GM10266 (cell line): Measurements from ENCODE around the gene SCN9A.
"Not testable (repeated sequence)": the region's sequence is repeated elsewhere in the genome, so short reads cannot be mapped to it uniquely, and the experiment has no call there.

ENCODE experiments used
- DNase-seq: peaks from one replicate; pipeline ENCODE4 v3.0.0; 2012; ENCODE audit errors: extremely low spot score
- TF ChIP-seq, protein P1 (sequence below): IDR thresholded peaks from 2 replicates; pipeline ENCODE4 v1.5.1; 2012; ENCODE audit warnings: mild to moderate bottlenecking, low read depth; ENCODE audit not compliant: control insufficient read depth, insufficient read depth; ENCODE audit errors: missing control alignments

The SCN9A gene

DNA sequence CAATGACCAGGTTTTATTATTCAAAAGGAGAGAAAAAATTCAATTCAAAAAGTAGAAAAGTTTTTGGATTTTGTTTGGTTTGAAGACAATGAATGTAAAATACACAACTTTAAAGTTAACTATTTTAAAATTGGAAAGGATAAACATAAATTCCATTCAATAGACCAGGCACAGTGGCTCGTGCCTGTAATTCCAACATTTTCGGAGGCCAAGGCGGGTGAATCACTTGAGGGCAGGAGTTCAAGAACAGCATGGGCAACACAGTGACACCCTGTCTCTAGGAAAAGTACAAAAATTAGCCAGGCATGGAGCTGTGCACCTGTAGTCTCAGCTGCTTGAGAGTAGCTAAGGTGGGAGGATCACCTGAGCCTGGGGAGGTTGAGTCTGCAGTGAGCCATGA is 54.7 kb downstream of the SCN9A start:
- DNase-seq: no peak
- TF ChIP-seq, protein P1, sequence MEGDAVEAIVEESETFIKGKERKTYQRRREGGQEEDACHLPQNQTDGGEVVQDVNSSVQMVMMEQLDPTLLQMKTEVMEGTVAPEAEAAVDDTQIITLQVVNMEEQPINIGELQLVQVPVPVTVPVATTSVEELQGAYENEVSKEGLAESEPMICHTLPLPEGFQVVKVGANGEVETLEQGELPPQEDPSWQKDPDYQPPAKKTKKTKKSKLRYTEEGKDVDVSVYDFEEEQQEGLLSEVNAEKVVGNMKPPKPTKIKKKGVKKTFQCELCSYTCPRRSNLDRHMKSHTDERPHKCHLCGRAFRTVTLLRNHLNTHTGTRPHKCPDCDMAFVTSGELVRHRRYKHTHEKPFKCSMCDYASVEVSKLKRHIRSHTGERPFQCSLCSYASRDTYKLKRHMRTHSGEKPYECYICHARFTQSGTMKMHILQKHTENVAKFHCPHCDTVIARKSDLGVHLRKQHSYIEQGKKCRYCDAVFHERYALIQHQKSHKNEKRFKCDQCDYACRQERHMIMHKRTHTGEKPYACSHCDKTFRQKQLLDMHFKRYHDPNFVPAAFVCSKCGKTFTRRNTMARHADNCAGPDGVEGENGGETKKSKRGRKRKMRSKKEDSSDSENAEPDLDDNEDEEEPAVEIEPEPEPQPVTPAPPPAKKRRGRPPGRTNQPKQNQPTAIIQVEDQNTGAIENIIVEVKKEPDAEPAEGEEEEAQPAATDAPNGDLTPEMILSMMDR: no peak

DNA sequence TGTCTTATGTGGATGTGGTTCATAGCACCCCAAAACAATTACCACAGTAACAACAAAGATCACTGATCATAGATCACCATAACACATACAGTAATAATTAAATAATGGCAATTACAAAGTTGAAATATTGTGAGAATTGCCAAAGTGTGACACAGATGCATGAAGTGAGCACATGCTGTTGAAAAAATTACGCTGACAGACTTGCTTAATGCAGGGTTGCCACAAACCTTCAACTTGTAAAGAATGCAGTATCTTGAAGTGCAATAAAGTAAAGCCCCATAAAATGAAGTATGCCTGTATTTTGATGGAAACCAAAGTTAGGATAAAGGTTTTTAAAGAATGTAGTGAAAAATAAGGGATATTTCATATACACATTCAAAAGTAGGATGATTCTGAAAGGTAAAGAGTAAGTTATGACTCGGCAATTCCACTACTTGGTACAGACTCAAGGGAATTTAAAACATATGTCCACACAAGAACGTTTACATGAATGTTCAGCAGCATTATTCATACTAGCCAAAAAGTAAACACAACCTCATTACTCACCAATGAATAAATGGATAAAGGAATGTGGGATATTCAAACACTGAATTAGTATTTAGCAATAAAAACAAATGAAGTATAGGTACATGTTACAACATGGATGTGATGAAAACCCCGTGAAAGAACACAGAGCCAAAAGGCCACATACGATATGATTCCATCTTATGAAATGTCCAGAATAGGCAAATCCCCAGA is 61.6 kb downstream of the SCN9A start:
- no peak for DNase-seq
- TF ChIP-seq, protein P1: no peak

DNA sequence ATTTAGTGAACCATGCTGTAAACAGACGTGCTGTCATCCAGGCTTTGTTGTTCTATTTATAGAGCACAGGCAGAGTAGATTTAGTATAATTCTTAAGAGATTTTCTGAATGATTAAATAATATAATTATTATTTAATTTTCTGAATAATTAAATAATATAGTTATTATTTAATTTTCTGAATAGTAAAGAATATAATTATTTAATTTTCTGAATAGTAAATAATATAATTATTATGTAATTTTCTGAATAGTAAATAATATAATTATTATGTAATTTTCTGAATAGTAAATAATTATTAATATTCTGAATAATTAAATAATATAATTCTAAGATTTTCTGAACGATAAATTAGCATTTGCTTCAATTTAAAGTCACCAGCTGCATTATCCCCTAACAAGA is 62.9 kb downstream of the SCN9A start:
- DNase-seq: not testable (repeated sequence)

DNA sequence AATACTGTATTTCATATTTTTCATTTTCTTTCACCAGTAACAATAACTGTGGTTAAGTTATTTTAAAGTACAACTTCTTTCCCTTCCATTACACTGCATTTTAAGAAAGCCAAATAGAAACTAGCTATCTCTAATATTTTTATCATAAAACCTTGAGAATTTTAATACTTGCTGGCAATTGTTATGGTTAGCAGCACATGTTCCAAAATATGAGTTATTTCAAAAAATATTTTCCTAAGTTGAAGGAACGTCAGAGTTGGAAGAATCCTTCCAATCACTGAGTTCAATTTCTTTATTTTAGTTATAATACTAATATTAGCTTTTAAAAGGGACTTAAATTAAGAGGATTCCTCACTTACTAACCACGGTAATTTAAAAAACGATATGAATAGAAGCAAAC is 68.4 kb downstream of the SCN9A start:
- TF ChIP-seq, protein P1: no peak
- DNase-seq: no peak

DNA sequence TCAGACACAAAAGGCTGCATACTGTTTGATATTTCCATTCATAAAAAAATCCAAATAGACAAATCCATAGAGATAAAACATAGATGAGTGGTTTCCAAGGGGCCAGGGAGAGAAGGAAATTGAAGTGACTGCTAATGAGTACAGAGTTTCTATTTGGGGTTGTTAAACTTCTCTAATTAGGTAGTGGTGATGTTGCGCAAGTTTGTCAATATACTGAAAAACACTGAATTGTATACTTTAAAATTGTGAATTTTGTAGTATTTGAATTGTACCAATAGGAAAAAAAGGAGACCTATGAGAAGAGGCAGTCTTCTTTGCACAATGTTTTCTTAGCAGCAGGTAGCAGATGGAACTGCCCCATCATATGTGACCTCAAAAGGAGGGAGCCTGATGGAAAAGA is 71.1 kb downstream of the SCN9A start:
- DNase-seq: no peak
- TF ChIP-seq, protein P1: no peak

DNA sequence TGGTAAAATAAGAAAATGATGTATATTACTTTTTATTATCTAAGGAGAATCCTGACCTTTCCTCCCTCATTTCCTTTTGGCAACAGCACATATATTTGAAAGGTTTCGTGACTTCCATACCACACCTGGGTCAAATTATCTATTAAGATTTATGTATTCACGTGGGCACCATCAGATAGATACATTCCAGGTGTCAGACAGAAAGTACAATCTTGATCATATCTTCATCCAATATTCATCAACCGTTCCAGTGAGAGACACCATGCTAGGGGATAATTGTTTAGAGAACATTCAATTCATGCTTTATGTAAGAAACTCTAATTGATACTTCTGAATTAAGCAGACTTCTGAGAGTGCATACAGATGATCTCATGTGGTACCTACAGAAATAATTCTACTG is 73.7 kb downstream of the SCN9A start:
- no peak for DNase-seq
- TF ChIP-seq, protein P1: no peak

DNA sequence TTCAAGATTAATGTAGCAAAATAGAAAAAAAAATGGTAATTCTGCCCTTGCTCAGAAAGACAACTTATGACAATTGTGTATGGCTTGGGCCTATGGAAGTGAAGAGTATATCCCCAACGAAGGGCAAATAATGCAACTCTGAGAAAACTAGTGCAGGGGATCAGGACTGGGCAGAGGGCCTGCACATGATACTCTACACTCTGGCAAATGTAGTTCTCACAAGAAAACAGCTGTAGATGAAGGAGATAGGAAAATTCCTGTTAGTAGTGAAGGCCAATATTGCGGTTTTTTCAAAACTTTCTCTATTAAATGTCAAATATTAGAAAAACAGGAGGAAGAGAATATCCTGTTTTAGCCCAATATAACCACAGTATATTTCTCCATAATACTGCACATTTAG is 77.8 kb downstream of the SCN9A start:
- TF ChIP-seq, protein P1: no peak
- DNase-seq: no peak

DNA sequence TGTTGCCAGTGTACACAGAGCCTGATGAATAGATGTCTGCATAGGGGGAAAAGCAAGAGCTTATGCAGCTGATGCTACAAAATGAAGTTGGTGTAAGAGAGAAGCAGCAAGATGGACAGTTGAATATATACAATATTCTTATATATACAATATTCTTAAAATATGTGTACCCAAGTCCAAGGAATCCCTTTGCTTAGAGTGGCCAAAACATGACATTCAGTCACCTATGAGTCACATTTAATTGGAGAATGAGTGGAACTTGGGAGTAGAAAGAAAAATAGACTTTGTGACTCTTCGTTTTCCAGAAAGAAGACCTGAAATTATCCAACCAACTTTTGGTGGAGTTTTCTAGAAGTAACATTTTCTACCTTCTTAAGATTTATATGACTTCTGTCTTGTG is 81.8 kb downstream of the SCN9A start:
- no peak for DNase-seq
- TF ChIP-seq, protein P1: no peak
